H7 (cell line): Measurements from ENCODE around the gene ANO10. TPM values are rescaled to one million over a fixed set of nuclear protein-coding genes. Genes with fewer than 3 reads are reported as not detected.
"Not testable (repeated sequence)": the region's sequence is repeated elsewhere in the genome, so short reads cannot be mapped to it uniquely, and the experiment has no call there.

Source experiments
- DNase-seq: peaks from one replicate; pipeline ENCODE4 v3.0.0; 2012
- H3K27me3 ChIP-seq: 2 replicates; pipeline ENCODE4 v1.6.0; 2011; ENCODE audit warnings: mild to moderate bottlenecking, low read length; ENCODE audit not compliant: control insufficient read depth, insufficient read depth
- H3K36me3 ChIP-seq: replicated peaks from 2 replicates; pipeline ENCODE4 v1.5.1; 2011; ENCODE audit warnings: low read length; ENCODE audit not compliant: control insufficient read depth, insufficient read depth
- H3K4me3 ChIP-seq: 2 replicates; pipeline ENCODE4 v1.5.1; 2011; ENCODE audit warnings: low read depth, mild to moderate bottlenecking, control low read depth, low read length, moderate library complexity; ENCODE audit not compliant: insufficient read depth
- total RNA-seq: library from RNA; depleted of rRNA; stranded (reverse); fragments of >200 nt; shearing (Covaris generic); gene quantifications from 2 replicates; pipeline ENCODE4 v1.2.3, GENCODE V29; 2014; rRNA removed

Gene ANO10, protein sequence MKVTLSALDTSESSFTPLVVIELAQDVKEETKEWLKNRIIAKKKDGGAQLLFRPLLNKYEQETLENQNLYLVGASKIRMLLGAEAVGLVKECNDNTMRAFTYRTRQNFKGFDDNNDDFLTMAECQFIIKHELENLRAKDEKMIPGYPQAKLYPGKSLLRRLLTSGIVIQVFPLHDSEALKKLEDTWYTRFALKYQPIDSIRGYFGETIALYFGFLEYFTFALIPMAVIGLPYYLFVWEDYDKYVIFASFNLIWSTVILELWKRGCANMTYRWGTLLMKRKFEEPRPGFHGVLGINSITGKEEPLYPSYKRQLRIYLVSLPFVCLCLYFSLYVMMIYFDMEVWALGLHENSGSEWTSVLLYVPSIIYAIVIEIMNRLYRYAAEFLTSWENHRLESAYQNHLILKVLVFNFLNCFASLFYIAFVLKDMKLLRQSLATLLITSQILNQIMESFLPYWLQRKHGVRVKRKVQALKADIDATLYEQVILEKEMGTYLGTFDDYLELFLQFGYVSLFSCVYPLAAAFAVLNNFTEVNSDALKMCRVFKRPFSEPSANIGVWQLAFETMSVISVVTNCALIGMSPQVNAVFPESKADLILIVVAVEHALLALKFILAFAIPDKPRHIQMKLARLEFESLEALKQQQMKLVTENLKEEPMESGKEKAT
- total RNA-seq = 23.4 and 24.7 TPM in 2 replicates

DNA sequence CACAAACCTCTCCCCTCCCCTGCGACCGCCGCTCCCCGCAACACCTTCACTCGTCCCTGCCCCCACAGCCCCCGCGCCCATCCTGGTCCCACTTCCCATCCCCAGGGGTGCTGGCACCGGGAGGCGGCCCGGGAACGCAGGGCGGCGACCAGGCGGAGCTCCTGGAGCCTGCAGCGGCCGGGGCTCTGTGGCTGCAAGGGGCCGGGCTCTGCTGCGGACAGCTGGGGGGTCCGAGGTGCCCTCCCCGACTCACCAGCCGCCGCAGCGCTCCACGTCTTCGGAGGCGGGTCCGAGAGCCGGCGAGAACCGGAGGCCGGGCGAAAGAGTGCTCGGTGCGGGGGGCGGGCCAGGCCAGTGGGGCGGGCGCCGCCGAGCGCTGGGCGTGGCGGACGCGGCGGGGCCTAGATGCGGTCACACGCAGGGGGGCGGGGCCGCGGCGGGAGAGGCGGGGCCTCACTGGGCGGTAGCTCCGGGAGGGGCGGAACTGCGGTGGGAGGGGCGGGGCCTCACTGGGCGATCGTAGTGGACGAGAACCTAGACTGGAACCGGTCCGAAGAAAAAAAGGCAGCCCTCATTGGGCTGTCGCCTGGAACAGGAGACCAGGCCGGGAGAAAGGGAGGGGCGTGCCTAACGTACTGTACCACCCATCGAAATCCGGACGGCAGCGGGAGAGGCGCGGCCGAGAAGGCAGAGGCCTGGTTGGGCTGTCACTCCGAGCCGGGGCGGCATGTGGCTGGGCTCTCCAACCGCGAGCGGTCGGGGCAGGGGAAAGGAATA is at the start of gene ANO10:
TSS of gene ANO10 (minus strand) at position 356 of the 777 bp plus-strand sequence. CDS start 16,159 bp downstream, outside the sequence.
- DNase-seq = peak; percentile 97
- no peaks in the 10 kb centered on the region for H3K36me3 ChIP-seq

DNA sequence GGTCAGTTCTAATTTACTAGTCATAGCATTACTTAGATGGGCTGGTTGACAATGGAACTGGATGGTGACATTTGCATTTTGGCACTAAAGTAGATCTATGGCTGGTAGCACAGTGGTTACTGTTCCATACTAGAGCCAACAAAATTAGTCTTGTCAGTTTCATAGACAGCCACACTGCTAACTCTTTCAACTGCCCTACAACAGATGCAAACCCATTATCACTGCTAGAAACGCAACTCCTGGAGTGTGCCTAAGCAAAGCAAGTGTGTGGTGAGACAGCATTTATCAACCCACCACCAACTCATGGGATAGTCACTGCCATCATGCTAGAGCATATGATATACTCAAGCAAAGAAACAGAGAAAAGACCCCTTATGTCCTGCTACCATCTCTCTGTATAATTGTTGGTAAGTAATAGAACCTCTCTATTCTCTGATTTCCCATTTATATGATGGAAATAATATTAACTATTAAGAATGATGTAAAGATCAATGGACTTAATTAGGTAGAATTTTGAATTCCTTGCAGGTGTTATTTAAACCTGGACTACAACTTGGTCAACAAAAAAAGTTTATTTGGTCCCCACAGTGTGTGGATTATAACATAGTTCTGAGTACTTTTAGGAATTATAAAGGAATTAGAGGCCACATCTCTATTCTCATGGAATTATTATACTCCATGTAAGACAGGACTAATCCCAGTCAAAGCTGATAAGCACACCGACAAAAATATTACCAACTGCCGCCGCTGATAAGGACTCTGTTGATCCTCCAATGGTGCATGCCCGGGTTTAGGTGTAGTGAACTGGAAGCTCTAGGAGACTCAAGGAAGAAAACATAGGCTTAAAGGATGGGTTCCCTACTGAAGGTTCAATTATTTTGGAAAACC is 49.1 kb upstream of the ANO10 start:
- no peak overlapping the region for H3K4me3 ChIP-seq
- DNase-seq = no peak
- no peaks in the 10 kb centered on the region for H3K27me3 ChIP-seq
- no peaks in the 10 kb centered on the region for H3K36me3 ChIP-seq

More for the DNA sequence above, at the start of gene ANO10:
- H3K27me3 ChIP-seq = no peaks in the 10 kb centered on the region
- H3K4me3 ChIP-seq = peak within 1 kb of the TSS; percentile 78

DNA sequence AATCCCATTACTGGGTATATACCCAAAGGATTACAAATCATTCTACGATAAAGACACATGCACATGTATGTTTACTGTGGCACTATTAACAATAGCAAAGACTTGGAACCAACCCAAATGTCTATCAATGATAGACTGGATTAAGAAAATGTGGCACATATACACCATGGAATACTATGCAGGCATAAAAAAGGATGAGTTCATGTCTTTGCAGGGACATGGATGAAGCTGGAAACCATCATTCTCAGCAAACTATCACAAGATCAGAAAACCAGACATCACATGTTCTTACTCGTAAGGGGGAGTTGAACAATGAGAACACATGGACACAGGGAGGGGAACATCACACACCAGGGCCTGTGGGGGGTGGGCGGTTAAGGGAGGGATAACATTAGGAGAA is 43.2 kb upstream of the ANO10 start:
- not testable (repeated sequence) for H3K36me3 ChIP-seq, H3K4me3 ChIP-seq, DNase-seq, H3K27me3 ChIP-seq

DNA sequence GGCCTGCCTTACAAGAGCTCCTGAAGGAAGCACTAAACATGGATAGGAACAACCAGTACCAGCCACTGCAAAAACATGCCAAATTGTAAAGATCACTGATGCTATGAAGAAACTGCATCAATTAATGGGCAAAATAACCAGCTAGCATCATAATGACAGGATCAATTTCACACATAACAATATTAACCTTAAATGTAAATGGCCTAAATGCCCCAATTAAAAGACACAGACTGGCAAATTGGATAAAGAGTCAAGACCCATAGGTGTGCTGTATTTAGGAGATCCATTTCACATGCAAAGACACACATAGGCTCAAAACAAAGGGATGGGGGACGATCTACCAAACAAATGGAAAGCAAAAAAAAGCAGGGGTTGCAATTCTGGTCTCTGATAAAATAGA is 39.6 kb upstream of the ANO10 start:
- not testable (repeated sequence) for H3K36me3 ChIP-seq, H3K4me3 ChIP-seq, H3K27me3 ChIP-seq, DNase-seq

GRCh38 chr3:43659250-43659880 is 37.6 kb upstream of the ANO10 start:
- DNase-seq = no peak
- Histone ChIP-seq H3K27me3 (no peaks in the 10 kb centered on the region), H3K4me3 (no peak overlapping the region), H3K36me3 (no peaks in the 10 kb centered on the region)

GRCh38 chr3:43656390-43656789 is 34.6 kb upstream of the ANO10 start:
- H3K27me3 ChIP-seq, H3K4me3 ChIP-seq, H3K36me3 ChIP-seq, DNase-seq: not testable (repeated sequence)

DNA sequence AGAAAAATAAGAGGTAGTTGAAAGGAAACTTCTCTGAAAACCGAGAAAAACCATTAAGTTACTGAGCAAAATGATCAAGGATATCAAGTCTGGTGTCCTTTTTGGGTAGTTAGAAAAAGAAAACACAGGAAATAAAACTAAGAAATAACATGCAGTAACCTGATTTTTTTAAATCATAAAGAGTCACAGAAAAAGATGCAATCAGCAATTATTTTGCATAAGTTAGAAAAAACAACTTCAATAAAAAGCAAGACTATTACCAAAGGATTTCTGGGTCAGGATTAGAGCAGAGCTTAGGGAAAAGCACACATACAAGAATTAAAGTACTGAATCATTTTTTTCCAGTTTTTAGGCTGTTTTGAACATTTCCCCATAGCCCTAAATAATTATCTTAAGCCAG is 28.5 kb upstream of the ANO10 start:
- H3K4me3 ChIP-seq = no peak overlapping the region

DNA sequence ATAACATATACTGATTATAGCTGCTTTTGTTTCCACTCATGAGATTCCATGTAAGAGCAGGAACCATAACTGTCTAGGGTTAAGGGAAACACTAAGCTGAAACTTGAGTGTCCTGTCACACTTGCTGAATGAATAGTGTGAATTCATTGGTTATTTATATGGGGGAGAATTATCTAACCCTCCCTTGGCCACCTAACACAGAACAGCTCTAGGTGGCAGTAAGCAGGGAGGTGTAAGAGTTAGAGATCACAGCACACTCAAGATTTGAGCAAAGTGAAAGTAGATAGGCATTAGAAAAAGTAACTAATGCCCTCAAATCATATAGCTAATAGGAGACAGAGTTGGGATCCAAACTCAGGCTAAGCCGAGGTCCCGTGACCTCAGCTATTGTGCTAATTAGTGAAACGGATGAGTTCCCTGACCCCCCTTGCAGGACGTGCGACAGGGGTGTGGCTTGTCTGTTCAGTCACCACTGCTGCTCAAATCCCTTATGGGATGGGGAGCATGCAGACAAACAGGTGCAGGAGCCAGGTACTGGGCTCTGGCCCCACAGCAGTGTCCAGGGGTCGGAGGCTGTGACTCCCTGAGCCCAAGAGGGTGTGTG is 27.7 kb upstream of the ANO10 start:
- Histone ChIP-seq H3K36me3 (no peaks in the 10 kb centered on the region), H3K4me3 (no peak overlapping the region), H3K27me3 (no peaks in the 10 kb centered on the region)
- peak; percentile 24 for DNase-seq

More for the DNA sequence above, 28.5 kb upstream of the ANO10 start:
- no peaks in the 10 kb centered on the region for H3K36me3 ChIP-seq
- H3K27me3 ChIP-seq = no peaks in the 10 kb centered on the region
- no peak for DNase-seq

DNA sequence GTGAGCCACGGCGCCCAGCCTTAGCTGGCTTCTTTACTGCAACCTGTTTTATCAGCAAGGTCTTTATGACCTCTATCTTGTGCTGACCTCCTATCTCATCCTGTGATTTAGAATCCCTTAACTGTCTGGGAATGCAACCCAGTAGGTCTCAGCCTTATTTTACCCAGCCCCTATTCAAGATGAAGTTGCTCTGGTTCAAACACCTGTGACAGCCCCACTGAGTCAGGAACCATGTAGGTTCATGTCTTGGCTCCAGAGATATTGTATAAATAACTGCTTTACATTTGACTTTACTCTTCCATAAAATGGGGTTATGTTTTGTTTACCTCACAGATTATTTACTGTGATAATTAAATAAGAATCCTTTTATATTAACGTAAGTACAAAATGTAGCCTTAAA is 27.1 kb upstream of the ANO10 start:
- no peaks in the 10 kb centered on the region for H3K36me3 ChIP-seq
- no peaks in the 10 kb centered on the region for H3K27me3 ChIP-seq
- no peak overlapping the region for H3K4me3 ChIP-seq
- DNase-seq = no peak

GRCh38 chr3:43647331-43648166 is 25.7 kb upstream of the ANO10 start:
- no peaks in the 10 kb centered on the region for H3K27me3 ChIP-seq
- no peak for DNase-seq
- H3K4me3 ChIP-seq = no peak overlapping the region
- H3K36me3 ChIP-seq = no peaks in the 10 kb centered on the region

GRCh38 chr3:43644443-43644842 is 22.6 kb upstream of the ANO10 start:
- Histone ChIP-seq H3K4me3 (no peak overlapping the region), H3K36me3 (no peaks in the 10 kb centered on the region), H3K27me3 (no peaks in the 10 kb centered on the region)
- no peak for DNase-seq

GRCh38 chr3:43641306-43642114 is 19.7 kb upstream of the ANO10 start:
- DNase-seq = no peak
- no peaks in the 10 kb centered on the region for H3K27me3 ChIP-seq
- H3K36me3 ChIP-seq = no peaks in the 10 kb centered on the region
- no peak overlapping the region for H3K4me3 ChIP-seq
